ENCODE results near the gene AKR1C1.
"Not testable (repeated sequence)": the region's sequence is repeated elsewhere in the genome, so short reads cannot be mapped to it uniquely, and the experiment has no call there.

AKR1C1 gene

GRCh38 chr10:4944841-4945240 lies 18.4 kb upstream of the AKR1C1 start:
- H3K4me3 ChIP-seq (ENCODE audit: low read depth, low read length): no peak overlapping the region
- no peak for DNase-seq (ENCODE audit: low read depth)
- no peak for TF ChIP-seq CTCF (IDR thresholded peaks at IDR 0.05; ENCODE audit: control insufficient read depth, extremely low read depth, insufficient read depth)

- TF ChIP-seq CTCF (IDR thresholded peaks at IDR 0.05; ENCODE audit: control insufficient read depth, extremely low read depth, insufficient read depth): no peak
- no peak for DNase-seq (ENCODE audit: low read depth)
- no peak overlapping the region for H3K4me3 ChIP-seq (ENCODE audit: low read depth, low read length)
Observed at GRCh38 chr10:4945766-4946717, 17.2 kb upstream of the AKR1C1 start.

GRCh38 chr10:4947039-4947634 lies 16.1 kb upstream of the AKR1C1 start:
- H3K4me3 ChIP-seq (ENCODE audit: low read depth, low read length): no peak overlapping the region
- TF ChIP-seq CTCF (IDR thresholded peaks at IDR 0.05; ENCODE audit: control insufficient read depth, extremely low read depth, insufficient read depth): no peak
- DNase-seq (ENCODE audit: low read depth): no peak

GRCh38 chr10:4947635-4948596 lies 15.3 kb upstream of the AKR1C1 start:
- peak; percentile 32 for DNase-seq (ENCODE audit: low read depth)

GRCh38 chr10:4951512-4952162 lies 11.6 kb upstream of the AKR1C1 start:
- not testable (repeated sequence) for H3K4me3 ChIP-seq (ENCODE audit: low read depth, low read length); DNase-seq (ENCODE audit: low read depth)

More at GRCh38 chr10:4947635-4948596, 15.3 kb upstream of the AKR1C1 start:
- H3K4me3 ChIP-seq (ENCODE audit: low read depth, low read length): no peak overlapping the region
- TF ChIP-seq CTCF (IDR thresholded peaks at IDR 0.05; ENCODE audit: control insufficient read depth, extremely low read depth, insufficient read depth): no peak

GRCh38 chr10:4953405-4953804 lies 9.8 kb upstream of the AKR1C1 start:
- no peak overlapping the region for H3K4me3 ChIP-seq (ENCODE audit: low read depth, low read length)
- no peak for DNase-seq (ENCODE audit: low read depth)
- TF ChIP-seq CTCF (IDR thresholded peaks at IDR 0.05; ENCODE audit: control insufficient read depth, extremely low read depth, insufficient read depth): no peak

- DNase-seq (ENCODE audit: low read depth); H3K4me3 ChIP-seq (ENCODE audit: low read depth, low read length): not testable (repeated sequence)
Observed at GRCh38 chr10:4956088-4956487, 7.1 kb upstream of the AKR1C1 start.

GRCh38 chr10:4956955-4957645 lies 6.1 kb upstream of the AKR1C1 start:
- DNase-seq (ENCODE audit: low read depth): peak; percentile 17
- H3K4me3 ChIP-seq (ENCODE audit: low read depth, low read length): not testable (repeated sequence)

GRCh38 chr10:4961558-4961957 lies 1.7 kb upstream of the AKR1C1 start:
- DNase-seq (ENCODE audit: low read depth); H3K4me3 ChIP-seq (ENCODE audit: low read depth, low read length): not testable (repeated sequence)

- DNase-seq (ENCODE audit: low read depth); H3K4me3 ChIP-seq (ENCODE audit: low read depth, low read length): not testable (repeated sequence)
Observed at GRCh38 chr10:4962308-4962707, 907 bp upstream of the AKR1C1 start.

- H3K4me3 ChIP-seq (ENCODE audit: low read depth, low read length); DNase-seq (ENCODE audit: low read depth): not testable (repeated sequence)
Observed at GRCh38 chr10:4963815-4964154, 570 bp downstream of the AKR1C1 start.

All from LNCaP clone FGC (cell line).